Progenitor cell of endocrine pancreas (in vitro differentiated cells): ENCODE results near the gene CNTN5. TPM values are rescaled to one million over a fixed set of nuclear protein-coding genes. Genes with fewer than 3 reads are reported as not detected.

Experiments
- DNase-seq: peaks from one replicate; pipeline ENCODE4 v3.0.0; 2021; ENCODE audit warnings: low spot score; ENCODE audit not compliant: unreplicated experiment
- H3K27ac Mint-ChIP-seq: 2 replicates; pipeline ENCODE4 v1.8.0; 2021; ENCODE audit warnings: mild to moderate bottlenecking, moderate library complexity, mixed read lengths
- H3K27me3 Mint-ChIP-seq: 2 replicates; pipeline ENCODE4 v1.8.0; 2021; ENCODE audit warnings: mixed read lengths
- H3K36me3 Mint-ChIP-seq: 2 replicates; pipeline ENCODE4 v1.8.0; 2022; ENCODE audit warnings: mixed read lengths; ENCODE audit not compliant: insufficient read depth
- H3K4me1 Mint-ChIP-seq: 2 replicates; pipeline ENCODE4 v1.8.0; 2021; ENCODE audit warnings: low read depth, mixed read lengths
- H3K4me3 Mint-ChIP-seq: 2 replicates; pipeline ENCODE4 v1.8.0; 2021; ENCODE audit warnings: low read depth, mild to moderate bottlenecking, moderate library complexity, mixed read lengths
- H3K9me3 Mint-ChIP-seq: 2 replicates; pipeline ENCODE4 v1.8.0; 2021; ENCODE audit warnings: low read depth, mixed read lengths
- total RNA-seq: library from RNA; stranded (reverse); gene quantifications from 2 replicates; pipeline ENCODE4 v1.2.1, GENCODE V29; 2021
- TF ChIP-seq, protein P1 (sequence below): fragments of 200-600 bp; sonication (generic); IDR thresholded peaks from one replicate; pipeline ENCODE4 v1.5.0; 2021; ENCODE audit warnings: antibody characterized with exemption, mild to moderate bottlenecking; ENCODE audit not compliant: unreplicated experiment

Gene CNTN5
- total RNA-seq, 1 donor from 2014 or later: 0.50 TPM

- Mint-ChIP-seq H3K36me3 (no peaks in the 10 kb centered on the region), H3K9me3 (no peaks in the 10 kb centered on the region)
Observed at GRCh38 chr11:99170591-99170990, 149.8 kb downstream of the CNTN5 start.

DNA sequence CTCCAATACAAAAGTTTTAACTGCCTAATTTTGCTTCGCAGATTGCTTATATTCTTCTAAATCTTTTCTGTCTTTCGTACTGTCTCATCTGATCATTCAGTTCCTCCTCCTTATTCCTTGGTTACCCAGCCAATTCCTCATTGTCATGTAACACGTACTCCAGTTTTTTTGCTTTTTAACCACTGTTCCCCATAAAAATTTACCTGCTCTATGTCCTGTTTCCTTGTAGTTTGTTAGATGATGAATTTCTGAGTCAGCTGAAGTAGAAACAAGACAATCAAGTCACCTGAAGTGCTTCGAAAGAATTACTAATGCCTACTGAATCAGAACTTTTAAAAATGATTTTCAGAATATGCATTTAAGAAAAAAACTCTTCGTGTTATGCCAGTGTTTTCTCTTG is 150.6 kb downstream of the CNTN5 start:
- Mint-ChIP-seq H3K36me3 (no peaks in the 10 kb centered on the region), H3K27ac (no peak overlapping the region), H3K9me3 (peaks cover under 1% of the 10 kb centered on the region), H3K4me1 (peaks cover 3% of the 10 kb centered on the region), H3K4me3 (no peak overlapping the region), H3K27me3 (no peaks in the 10 kb centered on the region)
- DNase-seq: no peak
- TF ChIP-seq, protein P1, sequence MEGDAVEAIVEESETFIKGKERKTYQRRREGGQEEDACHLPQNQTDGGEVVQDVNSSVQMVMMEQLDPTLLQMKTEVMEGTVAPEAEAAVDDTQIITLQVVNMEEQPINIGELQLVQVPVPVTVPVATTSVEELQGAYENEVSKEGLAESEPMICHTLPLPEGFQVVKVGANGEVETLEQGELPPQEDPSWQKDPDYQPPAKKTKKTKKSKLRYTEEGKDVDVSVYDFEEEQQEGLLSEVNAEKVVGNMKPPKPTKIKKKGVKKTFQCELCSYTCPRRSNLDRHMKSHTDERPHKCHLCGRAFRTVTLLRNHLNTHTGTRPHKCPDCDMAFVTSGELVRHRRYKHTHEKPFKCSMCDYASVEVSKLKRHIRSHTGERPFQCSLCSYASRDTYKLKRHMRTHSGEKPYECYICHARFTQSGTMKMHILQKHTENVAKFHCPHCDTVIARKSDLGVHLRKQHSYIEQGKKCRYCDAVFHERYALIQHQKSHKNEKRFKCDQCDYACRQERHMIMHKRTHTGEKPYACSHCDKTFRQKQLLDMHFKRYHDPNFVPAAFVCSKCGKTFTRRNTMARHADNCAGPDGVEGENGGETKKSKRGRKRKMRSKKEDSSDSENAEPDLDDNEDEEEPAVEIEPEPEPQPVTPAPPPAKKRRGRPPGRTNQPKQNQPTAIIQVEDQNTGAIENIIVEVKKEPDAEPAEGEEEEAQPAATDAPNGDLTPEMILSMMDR: no peak

More at GRCh38 chr11:99170591-99170990, 149.8 kb downstream of the CNTN5 start:
- H3K27ac Mint-ChIP-seq: no peak overlapping the region
- H3K4me3 Mint-ChIP-seq: no peak overlapping the region
- TF ChIP-seq, protein P1: no peak
- DNase-seq: no peak
- H3K4me1 Mint-ChIP-seq: no peaks in the 10 kb centered on the region
- H3K27me3 Mint-ChIP-seq: no peaks in the 10 kb centered on the region

DNA sequence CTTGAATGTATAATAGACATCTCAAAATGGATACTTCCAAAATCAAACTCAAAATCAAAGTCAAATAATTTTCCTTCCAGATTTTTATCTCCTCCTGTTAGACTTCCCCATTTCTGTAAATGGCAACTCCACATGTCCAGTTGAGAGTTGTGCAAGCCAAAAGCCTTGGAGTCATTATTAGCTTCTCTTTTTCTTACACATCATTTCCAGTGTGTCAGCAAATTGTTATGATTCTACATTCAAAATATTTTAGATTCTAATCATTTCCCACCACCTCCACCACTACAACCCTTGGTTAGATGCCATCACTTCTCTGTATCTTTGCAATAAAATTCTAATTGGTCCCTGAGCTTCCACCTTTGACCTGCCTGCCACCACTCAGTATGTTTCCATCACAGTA is 155.7 kb downstream of the CNTN5 start:
- DNase-seq: no peak
- Mint-ChIP-seq H3K27me3 (no peaks in the 10 kb centered on the region), H3K9me3 (peaks cover 3% of the 10 kb centered on the region), H3K27ac (no peak overlapping the region), H3K4me3 (no peak overlapping the region), H3K4me1 (peaks cover 8% of the 10 kb centered on the region), H3K36me3 (no peaks in the 10 kb centered on the region)
- TF ChIP-seq, protein P1: no peak

- Mint-ChIP-seq H3K9me3 (peaks cover 3% of the 10 kb centered on the region), H3K4me3 (no peak overlapping the region), H3K27me3 (no peaks in the 10 kb centered on the region), H3K36me3 (no peaks in the 10 kb centered on the region), H3K4me1 (peaks cover 8% of the 10 kb centered on the region), H3K27ac (no peak overlapping the region)
- TF ChIP-seq, protein P1: no peak
- DNase-seq: no peak
Observed at GRCh38 chr11:99177446-99177845, 156.7 kb downstream of the CNTN5 start.

DNA sequence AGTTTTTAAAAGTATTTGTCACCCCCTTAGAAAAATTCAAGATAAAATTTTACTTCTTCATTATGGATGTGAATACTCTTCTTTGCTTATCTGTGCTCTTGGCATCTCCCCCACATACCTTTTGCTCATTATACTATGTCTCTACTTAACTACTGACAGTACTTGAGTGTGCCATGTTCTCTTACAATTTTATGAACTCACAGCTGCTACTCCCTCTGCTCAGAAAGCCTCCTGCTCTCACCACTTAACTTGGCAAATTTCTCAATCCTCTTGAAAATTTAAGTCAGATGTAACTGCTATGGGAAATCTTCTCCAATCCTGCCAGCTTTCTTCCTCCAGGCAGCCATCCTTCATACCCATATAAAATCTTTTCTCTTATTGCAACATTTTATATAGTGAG is 163.4 kb downstream of the CNTN5 start:
- H3K9me3 Mint-ChIP-seq: no peaks in the 10 kb centered on the region
- H3K36me3 Mint-ChIP-seq: no peaks in the 10 kb centered on the region

More for the DNA sequence above, 163.4 kb downstream of the CNTN5 start:
- Mint-ChIP-seq H3K4me1 (no peaks in the 10 kb centered on the region), H3K27ac (no peak overlapping the region), H3K27me3 (no peaks in the 10 kb centered on the region), H3K4me3 (no peak overlapping the region)
- no peak for DNase-seq
- TF ChIP-seq, protein P1: no peak
